ENCODE measurements around the gene BCL2L15.

The BCL2L15 gene

DNA sequence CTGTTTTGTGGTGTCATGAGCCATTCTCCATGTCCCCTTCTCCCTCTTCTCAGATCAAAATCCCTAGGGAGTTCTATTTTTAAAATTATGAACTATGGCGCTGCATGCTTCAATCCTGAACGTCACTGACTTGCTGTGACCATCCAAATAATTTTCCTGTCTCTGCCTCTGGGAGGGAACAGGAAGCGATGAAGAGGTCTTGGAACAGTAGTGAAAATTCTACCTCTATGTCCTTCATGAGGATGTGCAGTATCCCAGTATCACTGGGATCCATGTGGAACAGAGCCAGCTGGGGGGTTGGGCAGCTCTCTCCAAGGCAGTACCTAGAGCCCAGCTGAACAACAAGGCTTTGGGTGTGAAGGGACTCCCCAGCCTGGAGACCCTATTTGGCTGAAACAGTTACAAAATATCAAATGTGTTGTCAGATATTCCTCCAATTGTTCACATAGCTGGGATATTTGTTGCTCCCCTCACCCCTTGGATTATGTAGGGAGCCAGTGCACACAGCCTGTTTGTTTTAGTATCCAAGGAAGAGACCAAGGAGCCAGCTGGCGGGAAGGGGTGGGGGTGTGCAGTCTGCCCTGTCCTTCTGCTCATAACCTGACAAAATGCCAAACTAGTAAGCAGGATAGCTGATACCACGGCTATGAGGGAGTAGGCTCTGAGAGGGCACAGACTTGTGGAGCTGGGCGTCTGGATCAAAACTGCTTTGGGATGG is 25.4 kb upstream of the BCL2L15 start:
- Histone ChIP-seq H3K4me1 (ENCODE audit: insufficient read depth, low read length) (peaks cover 14% of the 10 kb centered on the region), H3K9ac (ENCODE audit: low read depth, low read length) (no peak overlapping the region), H2AFZ (ENCODE audit: low read depth, low read length) (no peak overlapping the region), H3K4me3 (ENCODE audit: low read depth in 1 of 2, low read length in 2 of 2) (no peak overlapping the region), H3K4me2 (ENCODE audit: insufficient read depth, low read length) (no peak overlapping the region), H3K27me3 (ENCODE audit: insufficient read depth, low read length, poor library complexity) (no peaks in the 10 kb centered on the region), H3K27ac (ENCODE audit: low read length) (no peak overlapping the region), H3K9me3 (ENCODE audit: insufficient read depth, low read length, severe bottlenecking) (no peaks in the 10 kb centered on the region), H3K36me3 (ENCODE audit: insufficient read depth, low read length) (peaks cover 65% of the 10 kb centered on the region), H4K20me1 (ENCODE audit: insufficient read depth, low read length) (peaks cover 27% of the 10 kb centered on the region; the same call in 1 of the 2 replicates), H3K79me2 (ENCODE audit: insufficient read depth, low read length) (peaks cover 42% of the 10 kb centered on the region)
- DNase-seq (no peak), ATAC-seq (ENCODE audit: insufficient read depth, low read depth) (no peak)
- no peak for TF ChIP-seq EZH2 (IDR thresholded peaks at IDR 0.05; ENCODE audit: borderline replicate concordance, low read depth, low read length, severe bottlenecking)
- TF ChIP-seq, protein P1, sequence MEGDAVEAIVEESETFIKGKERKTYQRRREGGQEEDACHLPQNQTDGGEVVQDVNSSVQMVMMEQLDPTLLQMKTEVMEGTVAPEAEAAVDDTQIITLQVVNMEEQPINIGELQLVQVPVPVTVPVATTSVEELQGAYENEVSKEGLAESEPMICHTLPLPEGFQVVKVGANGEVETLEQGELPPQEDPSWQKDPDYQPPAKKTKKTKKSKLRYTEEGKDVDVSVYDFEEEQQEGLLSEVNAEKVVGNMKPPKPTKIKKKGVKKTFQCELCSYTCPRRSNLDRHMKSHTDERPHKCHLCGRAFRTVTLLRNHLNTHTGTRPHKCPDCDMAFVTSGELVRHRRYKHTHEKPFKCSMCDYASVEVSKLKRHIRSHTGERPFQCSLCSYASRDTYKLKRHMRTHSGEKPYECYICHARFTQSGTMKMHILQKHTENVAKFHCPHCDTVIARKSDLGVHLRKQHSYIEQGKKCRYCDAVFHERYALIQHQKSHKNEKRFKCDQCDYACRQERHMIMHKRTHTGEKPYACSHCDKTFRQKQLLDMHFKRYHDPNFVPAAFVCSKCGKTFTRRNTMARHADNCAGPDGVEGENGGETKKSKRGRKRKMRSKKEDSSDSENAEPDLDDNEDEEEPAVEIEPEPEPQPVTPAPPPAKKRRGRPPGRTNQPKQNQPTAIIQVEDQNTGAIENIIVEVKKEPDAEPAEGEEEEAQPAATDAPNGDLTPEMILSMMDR (IDR thresholded peaks at IDR 0.05; ENCODE audit: borderline replicate concordance, extremely low read depth, low read length, poor library complexity, severe bottlenecking): no peak

DNA sequence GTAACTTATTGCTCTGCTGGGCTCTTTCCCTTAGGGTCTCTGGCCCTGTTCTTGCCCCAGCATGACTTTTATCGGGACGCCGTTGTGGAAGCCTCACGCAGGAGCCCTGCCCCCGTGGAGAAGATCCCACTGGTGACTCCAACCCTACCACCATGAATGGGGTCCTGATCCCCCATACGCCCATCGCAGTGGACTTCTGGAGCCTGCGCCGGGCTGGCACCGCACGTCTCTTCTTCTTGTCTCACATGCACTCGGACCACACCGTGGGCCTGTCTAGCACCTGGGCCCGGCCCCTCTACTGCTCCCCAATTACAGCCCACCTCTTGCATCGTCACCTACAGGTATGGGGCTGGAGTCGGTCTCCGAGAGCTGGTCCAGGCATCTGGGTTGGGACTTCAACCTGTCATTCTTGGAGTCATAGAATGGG is 18.1 kb upstream of the BCL2L15 start:
- H3K36me3 ChIP-seq (ENCODE audit: insufficient read depth, low read length): peaks cover 64% of the 10 kb centered on the region
- TF ChIP-seq EZH2 (IDR thresholded peaks at IDR 0.05; ENCODE audit: borderline replicate concordance, low read depth, low read length, severe bottlenecking): no peak
- TF ChIP-seq, protein P1 (IDR thresholded peaks at IDR 0.05; ENCODE audit: borderline replicate concordance, extremely low read depth, low read length, poor library complexity, severe bottlenecking): no peak
- peak overlapping the region; percentile 93 for H3K4me2 ChIP-seq (ENCODE audit: insufficient read depth, low read length)
- no peaks in the 10 kb centered on the region for H3K27me3 ChIP-seq (ENCODE audit: insufficient read depth, low read length, poor library complexity)
- peak overlapping the region; percentile 94 for H3K27ac ChIP-seq (ENCODE audit: low read length)
- peak; percentile 9 for ATAC-seq (ENCODE audit: insufficient read depth, low read depth)
- peak overlapping the region; percentile 97 for H2AFZ ChIP-seq (ENCODE audit: low read depth, low read length)
- H3K79me2 ChIP-seq (ENCODE audit: insufficient read depth, low read length): peaks cover 70% of the 10 kb centered on the region
- no peak for DNase-seq
- H3K9ac ChIP-seq (ENCODE audit: low read depth, low read length): peak overlapping the region; percentile 94
- H3K9me3 ChIP-seq (ENCODE audit: insufficient read depth, low read length, severe bottlenecking): no peaks in the 10 kb centered on the region
- H4K20me1 ChIP-seq (ENCODE audit: insufficient read depth, low read length): no peaks in the 10 kb centered on the region
- H3K4me1 ChIP-seq (ENCODE audit: insufficient read depth, low read length): peaks cover 62% of the 10 kb centered on the region
- peak overlapping the region; percentile 64 to 96 for H3K4me3 ChIP-seq (ENCODE audit: low read depth in 1 of 2, low read length in 2 of 2)

DNA sequence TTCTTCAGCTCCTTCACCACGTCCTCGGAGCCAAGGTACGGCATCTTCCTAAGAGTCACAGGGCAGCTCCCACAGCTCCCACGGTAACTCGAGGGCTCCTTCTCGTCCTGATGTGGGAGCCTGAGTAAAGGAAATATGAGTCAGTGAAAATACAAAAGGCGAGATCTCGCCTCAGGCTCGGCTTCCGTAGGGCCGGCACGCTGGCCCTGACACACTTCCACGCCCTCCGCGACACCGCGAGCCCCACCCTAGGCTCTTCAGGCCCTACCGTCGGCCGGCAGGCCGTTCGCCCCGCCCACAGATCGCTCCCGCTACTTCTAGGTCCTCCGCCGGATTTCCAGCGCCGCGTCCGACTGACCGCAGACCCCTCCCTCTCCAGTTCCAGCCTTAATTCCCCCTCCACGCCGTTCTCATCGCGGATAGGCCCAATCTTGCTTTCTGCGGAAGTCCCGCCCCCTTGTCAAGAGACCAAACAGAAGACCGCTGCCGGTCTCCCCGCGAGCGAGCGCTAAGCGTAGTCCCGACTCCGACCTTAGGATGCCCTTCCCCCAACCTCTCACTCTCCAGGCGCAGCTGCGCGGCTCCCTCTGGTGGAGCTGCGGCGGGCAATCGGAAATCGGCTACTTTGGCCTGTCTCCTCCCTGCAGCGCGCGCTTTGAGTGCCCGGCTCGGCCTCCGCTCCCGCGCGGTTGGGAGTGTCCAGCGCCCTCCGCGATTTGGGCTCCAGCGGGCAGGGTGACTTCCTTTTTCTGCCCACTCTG is 17.5 kb upstream of the BCL2L15 start, which contains the start of the genes AP4B1 and DCLRE1B:
TSS of gene AP4B1 (minus strand) at position 126 of the 761 bp plus-strand sequence. CDS start at position 44, 82 bp downstream.
TSS of gene DCLRE1B (plus strand) at position 653 of the 761 bp plus-strand sequence. CDS start 261 bp downstream, outside the sequence.
- Histone ChIP-seq H3K4me3 (ENCODE audit: low read depth in 1 of 2, low read length in 2 of 2) (peak within 1 kb of the TSS; percentile 64 to 96), H3K27me3 (ENCODE audit: insufficient read depth, low read length, poor library complexity) (no peaks in the 10 kb centered on the region), H3K79me2 (ENCODE audit: insufficient read depth, low read length) (peaks cover 65% of the 10 kb centered on the region), H3K9me3 (ENCODE audit: insufficient read depth, low read length, severe bottlenecking) (no peaks in the 10 kb centered on the region), H2AFZ (ENCODE audit: low read depth, low read length) (peak within 1 kb of the TSS; percentile 97), H3K4me1 (ENCODE audit: insufficient read depth, low read length) (peaks cover 62% of the 10 kb centered on the region), H3K27ac (ENCODE audit: low read length) (peak within 1 kb of the TSS; percentile 94), H3K36me3 (ENCODE audit: insufficient read depth, low read length) (peaks cover 65% of the 10 kb centered on the region), H3K4me2 (ENCODE audit: insufficient read depth, low read length) (peak within 1 kb of the TSS; percentile 93), H3K9ac (ENCODE audit: low read depth, low read length) (peak within 1 kb of the TSS; percentile 94), H4K20me1 (ENCODE audit: insufficient read depth, low read length) (no peaks in the 10 kb centered on the region)
- TF ChIP-seq EZH2 (IDR thresholded peaks at IDR 0.05; ENCODE audit: borderline replicate concordance, low read depth, low read length, severe bottlenecking): no peak
- TF ChIP-seq, protein P1 (IDR thresholded peaks at IDR 0.05; ENCODE audit: borderline replicate concordance, extremely low read depth, low read length, poor library complexity, severe bottlenecking): peak; percentile 81
- peak; percentile 99 for DNase-seq
- peak; percentile 92 for ATAC-seq (ENCODE audit: insufficient read depth, low read depth)
